Medulla oblongata (tissue), 1 donor: ENCODE measurements around the gene ASTN1.
"Not testable (repeated sequence)": the region's sequence is repeated elsewhere in the genome, so short reads cannot be mapped to it uniquely, and the experiment has no call there.

ENCODE experiments used
- DNase-seq: peaks from one replicate; pipeline ENCODE4 v3.0.0-alpha.2; 2015; ENCODE audit errors: extremely low spot score

ASTN1 gene

DNA sequence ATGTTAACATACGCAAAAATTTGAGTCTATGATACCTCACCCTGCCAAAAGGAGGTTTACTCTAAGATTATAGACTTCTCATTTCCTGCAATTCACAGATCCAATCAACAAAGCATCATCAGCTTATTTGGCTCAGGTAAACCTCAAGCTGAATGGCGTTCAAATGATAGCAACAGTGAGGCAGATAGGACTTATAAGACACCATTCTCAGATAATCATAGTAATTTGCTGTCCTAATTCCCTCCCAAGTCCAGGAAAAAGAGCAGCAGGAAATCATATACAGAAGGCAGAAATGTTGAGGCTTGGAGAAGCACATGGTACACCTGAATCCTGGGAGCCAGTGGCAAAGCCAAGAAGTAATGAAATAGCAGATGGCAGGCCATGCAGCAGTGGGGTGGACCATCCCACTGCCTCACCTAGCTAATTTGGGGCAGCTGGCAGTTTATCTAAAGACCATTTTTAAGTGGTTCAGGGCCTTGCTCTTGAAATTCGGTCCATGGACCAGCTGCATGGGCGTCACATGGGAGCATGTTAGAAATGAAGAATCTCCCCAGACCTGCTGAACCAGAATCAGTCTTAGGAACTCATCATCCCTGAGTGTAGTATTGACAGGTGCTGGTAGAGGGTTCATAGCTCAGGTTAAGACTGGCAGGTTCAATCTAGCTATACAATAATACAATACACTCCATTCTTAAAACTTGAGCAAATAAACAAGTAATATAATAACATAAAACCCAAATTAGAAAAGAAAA is 57.7 kb downstream of the ASTN1 start:
- no peak for DNase-seq

DNA sequence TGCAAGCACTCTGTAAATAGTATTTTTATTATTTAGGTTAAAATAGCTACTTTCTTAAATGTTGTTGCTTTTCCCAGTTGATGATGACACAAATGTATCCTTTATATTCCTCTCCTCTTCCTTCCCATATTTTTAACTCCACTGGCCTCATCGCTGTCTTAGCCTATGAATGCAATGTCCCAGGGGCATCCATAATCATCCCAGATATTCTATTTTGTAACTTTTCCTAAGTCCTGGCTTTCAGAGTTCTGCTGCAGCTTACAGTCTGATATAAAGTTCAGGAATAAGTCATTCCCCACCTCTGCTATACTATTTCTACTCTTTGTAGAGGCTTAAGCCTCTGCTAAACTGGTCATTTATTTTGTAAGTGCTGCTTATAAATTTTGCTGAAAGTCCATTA is 58.3 kb downstream of the ASTN1 start:
- DNase-seq = no peak

DNA sequence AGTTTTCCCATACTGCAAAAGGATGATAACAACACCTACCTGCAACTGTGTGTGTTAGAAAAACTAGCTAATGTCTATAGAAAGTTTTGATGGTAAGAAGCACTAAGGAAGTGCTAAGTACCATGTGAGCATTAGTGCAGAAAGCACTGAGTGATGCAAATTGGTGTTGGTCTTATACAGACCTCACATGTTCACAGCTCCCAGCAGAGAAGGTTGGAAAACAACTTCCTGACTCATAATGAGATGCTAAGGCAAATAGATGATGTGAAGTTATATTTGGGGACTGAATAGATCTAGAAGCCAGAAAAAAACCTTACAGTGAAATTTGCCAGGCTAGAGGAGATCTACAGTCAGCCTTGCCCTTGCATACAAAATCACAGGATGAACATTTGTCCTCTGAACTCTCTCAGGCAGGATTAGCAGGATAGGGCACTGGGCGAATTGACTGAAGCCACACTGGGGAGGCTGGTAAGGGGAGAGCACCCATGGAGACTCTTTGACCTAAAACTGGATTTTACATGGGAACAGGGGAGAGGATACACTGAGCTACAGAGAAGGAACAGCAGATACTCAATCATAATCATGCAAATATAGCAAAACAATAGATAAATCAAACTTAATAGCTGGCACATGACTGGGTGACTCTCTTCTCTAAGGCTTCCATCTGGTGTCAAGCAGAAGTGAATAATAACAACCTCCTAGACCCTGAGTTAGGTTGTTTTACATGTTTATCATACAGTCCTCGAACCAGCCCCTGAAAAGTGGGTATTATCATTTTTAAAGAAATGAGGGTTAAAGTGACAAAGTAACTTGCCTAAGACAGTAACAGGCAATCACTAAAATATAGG is 61.3 kb downstream of the ASTN1 start:
- DNase-seq = no peak

DNA sequence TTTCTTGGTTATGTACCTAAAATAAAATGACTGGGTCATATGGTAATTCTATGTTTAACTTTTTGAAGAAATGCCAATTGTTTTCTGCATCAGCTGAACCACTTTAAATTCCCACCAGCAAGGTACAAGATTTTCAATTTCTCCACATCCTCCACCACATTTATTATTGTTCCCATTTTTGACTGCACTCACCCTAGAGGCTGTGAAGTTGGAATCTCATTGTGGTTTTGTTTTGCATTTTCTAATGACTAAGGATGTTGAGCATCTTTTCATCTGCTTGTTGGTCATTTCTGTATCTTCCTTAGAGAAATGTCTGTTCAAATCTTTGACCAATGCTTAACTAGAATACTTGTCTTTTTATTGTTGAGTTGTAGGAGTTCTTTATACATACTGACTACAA is 72.5 kb downstream of the ASTN1 start:
- DNase-seq = no peak

DNA sequence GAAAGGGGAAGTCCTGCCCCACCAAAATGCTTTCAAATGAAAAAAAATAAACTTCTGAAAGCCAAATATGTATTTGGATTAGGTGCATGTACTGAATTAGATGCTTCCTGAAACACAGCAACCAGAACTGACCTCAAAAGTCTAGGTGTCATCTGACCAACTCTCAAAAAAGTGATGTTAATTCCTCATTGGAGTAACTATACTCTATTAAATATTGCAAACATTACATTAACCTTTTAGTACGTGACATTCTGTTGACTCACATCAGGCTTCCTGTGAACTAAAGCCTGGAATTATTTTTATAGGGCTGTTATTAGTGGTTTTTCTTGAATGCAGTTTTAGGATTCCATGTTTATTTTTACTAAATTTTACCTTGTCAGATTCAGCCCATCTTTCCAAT is 73.5 kb downstream of the ASTN1 start:
- DNase-seq = no peak

DNA sequence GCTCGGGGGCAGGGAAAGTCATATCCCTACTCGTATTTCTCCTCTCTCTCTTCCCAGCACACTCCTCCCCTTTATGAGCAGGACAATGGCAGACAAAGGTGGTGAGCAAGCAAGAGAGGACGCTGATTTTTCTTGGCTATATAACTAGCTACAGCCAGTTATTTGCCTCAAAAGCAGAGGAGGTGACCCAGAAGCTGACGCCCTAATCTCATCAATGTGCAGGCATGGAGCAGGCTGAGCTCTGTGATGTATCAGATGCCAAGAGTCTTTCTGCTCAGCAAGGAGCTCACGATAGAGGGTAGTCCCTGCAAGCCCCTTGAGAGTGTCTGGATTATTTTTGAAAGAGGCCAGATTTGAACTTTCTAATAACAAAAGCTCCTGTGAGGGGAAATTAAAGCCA is 75.5 kb downstream of the ASTN1 start:
- DNase-seq = no peak

DNA sequence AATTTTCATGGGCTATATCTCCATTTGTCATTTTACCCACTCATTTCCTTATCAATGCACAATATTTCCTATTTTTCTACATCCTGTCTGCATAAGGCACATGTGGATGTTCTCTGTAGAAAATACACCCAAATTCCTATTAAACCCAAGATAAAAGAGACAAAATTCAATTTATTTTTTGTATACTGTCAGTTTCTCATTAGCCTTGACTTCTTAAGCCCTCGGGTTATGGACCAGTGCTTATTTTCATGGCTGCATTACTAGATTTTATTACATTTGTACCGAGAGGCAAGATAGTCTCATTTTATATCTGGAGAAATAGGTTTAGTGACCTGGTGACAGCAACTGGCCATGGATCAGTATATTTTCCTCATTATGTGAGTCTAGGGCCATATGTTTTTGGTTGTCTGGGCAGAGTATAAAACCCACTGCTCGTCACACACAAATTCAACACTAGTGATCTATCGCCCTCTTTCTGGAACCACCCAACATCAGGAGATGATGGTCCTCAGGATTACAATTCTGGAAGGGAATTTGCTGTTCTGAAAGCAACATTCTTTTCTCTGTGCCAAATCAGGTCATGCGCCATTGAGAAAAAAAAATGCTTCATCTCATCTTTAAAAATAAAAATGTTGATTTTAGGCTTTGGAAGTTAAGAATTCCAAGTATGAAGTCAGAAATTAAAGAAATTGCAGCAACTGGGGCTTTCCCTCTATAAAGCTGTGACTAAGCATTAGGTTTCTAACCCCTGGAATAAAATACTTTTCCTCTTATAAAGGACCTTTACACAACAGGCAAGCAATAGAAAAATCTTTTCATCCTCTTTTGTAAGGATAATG is 81.4 kb downstream of the ASTN1 start:
- no peak for DNase-seq

DNA sequence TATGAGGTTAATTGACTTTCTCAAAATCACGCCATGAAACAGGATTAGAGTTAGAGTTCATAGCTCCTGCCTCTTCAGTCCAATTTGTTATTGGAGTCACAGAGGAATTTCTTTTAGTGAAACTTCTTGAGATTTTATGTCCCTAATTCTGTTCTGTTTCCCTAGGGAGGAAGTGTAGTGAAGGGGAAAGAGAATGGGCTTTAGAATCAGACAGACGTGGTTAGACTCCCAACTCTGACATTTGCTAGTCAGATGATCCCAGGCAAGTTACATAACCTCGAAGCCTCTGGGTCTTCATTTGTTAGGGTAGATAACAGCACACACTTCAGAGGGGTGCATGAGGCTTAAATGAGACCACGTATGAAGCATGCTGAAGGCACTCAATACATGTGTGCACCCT is 83.9 kb downstream of the ASTN1 start:
- peak; percentile 77 for DNase-seq

DNA sequence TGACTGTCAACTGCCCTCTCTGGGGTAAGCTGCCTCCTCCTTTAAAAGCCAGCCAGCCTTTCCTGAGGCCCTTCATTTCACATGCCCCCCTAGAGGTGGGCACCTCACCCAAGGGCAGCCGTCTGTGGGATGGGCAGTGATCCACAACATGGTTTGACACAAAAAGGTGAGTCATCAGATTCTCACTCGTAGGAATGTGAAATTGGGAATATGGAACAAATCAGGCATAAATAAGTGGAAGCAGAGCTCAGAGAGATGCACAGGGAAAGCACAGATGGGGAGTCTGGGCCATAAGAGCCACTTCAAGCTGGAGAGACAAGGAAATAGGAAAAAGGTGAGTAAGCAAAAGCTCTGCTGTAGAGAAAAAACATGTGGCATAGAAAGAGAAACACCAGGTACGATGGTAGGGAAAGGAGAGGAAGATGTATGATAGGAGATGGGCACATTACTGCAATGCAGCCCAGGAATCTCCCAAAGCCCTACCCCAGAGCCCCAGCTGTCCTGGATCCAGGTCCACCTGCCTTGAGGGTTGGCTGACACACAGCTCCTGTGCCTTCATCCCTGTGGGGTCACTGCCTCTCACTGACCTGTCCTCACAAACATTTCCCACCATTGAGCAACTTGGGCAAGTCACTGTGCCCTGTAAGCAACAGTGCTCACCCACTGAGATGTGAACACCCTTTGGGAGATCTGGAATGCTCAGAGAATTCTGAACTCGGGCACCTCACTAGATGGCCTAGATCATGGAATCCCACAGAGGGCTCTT is 86.6 kb downstream of the ASTN1 start:
- DNase-seq = no peak

DNA sequence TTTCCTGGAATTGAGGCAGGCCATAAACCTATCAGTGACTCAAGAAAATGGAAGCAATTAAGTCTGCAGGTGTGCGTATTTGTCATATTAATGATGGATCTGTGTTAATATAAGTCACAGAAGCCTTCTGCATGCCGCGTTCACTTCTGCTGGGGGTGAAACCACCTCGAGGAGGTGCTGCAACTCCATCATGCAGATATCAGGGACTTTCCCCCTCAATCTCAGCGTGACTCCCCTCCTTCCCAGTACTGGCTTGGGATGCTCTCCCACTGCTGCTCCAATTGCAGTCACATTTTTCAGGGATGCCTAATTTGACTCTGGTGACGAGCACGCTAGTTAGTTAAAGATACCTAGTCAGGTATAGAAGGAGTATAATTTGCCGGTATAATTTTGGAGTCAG is 87.5 kb downstream of the ASTN1 start:
- no peak for DNase-seq

DNA sequence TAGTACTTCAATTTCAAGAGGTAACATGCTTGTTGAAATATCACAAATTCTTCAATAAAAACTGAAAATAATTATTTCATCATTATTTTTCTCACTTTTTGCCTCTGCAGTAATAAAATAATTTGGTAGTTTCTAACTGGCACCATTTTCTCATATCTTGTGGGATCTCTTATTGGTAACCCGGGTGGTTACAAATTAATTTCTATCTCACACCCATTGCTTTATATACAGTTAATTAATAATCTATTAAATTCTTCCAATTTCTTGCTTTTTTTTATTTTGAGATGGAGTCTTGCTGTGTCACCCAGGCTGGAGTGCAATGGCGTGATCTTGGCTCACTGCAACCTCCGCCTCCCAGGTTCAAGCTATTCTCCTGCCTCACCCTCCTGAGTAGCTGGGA is 89.7 kb downstream of the ASTN1 start:
- not testable (repeated sequence) for DNase-seq

DNA sequence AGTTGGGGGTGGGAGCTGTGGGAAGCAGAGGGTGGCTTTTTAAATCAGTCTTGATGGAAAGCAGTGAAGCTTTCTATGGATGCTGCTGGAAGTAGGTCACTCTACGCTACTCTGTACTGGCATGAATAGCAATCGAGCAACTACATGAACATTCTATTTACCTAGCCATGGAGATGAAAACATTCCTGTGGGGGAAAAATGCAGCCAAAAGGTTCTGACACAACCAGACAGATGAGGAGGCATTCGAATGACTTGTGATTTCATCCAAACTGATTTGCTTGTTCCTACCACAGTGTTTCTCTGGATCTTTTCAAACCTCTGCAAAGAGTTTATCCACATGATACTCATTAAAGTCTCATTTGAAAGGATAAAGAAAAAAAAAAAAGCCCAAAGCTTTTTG is 95.0 kb downstream of the ASTN1 start:
- peak; percentile 52 for DNase-seq

DNA sequence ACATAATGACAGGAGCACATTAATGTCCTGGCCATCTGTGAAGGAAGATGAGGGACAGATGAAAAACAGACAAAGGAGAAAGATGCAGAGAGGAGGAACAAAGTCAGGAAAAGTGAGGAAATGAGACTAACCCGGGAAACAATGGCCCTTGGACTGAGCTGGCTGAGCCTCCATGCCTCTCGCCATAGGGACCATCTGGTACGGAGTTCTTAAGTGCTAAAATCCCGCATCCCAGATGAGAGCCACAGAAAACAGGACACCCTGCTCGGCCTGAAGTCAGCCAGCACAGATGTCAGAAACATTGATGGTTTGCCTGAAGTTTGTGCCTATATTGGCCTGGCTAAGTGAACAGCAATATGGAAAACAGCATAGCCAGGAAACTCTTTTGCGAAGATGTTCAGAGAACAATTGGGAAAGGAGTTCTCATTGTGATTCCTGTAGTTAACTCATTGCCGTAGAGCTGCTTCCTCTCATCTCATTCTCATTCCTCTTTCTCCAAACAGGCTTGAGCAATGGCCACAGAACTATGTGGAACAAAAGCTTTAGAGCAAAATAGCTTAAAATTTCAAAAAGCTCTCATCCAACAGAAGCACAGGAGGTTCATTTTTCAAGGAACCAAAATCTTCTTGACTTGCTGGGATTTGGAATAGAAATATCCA is 96.6 kb downstream of the ASTN1 start:
- no peak for DNase-seq

DNA sequence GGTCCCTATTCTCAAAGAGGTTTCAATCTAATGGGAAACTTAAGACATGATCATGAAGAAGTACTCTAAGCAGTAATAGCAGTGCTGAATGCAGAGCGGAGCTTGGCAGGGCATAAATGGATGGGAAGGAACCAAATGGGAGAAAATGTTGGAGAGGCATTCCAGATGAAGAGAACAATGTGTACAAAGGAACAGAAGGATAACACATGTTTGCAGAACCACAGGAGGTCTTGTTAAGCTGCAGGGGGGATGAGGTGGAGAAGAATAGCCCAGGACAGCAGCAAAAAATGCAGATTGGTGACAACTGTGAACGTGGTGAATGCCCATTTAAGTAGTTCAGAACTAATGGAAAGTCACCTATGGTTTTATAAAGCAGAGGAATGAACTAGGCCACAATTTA is 99.1 kb downstream of the ASTN1 start:
- DNase-seq = peak; percentile 24

DNA sequence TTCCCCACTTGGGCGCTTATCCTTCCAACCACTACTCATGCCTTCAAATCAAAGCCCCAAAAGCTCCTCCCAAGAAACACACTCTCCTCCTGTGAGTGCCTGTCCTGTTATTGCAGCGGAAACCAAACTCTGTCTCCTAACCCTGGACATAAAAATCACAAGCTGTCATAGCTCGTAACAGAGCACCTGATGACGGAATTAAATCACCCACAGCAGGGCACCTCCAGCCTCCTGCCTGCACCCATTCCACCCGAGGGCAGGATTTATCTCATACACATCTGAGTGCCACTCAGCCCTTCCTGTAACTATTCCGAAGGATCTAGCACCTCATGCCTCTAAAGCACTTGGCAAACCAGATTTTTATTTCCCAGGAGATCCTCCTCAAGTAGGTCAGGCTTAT is 100.9 kb downstream of the ASTN1 start:
- DNase-seq = no peak

DNA sequence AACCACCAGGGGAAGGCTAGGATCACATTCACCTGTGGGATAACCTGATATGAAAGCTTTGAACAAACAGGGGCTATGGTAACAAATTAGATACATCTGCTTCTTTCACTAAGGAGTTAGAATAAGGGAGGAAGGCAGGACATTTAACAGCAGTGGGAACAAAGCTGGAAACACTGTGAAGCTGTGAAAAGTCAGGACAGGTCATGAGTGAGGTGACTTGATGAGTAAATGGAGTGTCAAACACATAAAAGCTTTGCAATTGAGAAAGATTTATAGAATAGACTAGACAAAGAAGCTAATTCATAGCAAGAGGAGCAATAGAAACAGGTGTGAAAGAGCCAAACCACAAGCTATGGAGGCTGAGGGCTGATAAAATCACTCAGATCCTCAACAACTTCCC is 110.0 kb downstream of the ASTN1 start:
- no peak for DNase-seq

DNA sequence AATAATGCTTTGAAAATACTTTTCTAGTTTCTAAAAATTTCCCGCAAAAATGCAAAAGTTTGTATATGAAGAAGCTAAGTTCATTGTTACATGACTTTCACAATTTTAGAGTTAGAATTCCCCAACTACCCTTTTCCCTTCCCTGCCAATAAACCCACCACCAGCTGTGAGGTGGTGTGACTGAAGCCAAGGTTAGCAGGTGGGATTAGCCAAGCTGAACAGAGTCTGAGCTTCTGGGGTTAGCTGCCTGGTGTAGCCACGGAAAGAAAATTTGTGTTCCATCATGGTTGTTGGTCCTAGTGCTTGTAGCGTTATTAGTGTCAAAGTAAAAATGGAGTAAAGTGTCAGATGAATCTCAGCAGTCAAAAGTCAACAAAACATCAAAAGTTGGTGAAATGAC is 110.9 kb downstream of the ASTN1 start:
- DNase-seq = no peak

DNA sequence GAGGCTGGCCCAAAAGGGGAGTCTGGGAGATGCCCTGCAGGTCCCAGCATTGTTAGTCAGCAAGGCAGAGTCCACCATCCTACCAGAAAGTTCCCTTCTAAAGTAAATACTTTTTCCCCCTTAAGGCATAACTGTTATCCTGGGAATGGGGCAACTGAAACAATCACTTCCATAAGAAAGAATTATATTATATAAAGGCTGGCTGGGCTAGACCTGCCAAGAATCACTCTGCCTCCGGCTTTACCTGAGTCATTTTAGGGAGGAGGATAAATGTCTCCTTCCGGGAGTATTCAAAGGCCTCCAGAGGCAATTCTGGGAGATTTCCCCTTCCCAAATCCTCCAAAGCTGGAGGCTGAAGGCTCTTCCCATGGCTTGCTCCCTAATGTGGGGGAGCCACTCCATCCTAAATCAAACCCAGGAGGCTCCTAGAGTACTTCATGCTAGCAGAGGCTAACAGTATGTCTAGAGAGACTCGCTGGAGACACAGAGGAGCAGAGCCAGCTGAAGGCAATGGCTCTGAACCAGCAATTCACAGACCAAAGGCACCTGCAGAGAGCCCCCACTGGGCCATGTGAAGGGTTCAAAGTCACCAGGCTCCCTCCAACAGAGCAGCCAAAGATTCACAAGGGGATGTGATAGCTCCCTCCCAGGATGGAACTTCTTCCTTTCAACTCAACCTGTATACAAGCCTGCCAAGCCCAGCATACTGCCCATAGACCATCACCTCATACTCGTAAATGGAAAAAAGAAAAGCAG is 116.0 kb downstream of the ASTN1 start:
- DNase-seq = no peak

DNA sequence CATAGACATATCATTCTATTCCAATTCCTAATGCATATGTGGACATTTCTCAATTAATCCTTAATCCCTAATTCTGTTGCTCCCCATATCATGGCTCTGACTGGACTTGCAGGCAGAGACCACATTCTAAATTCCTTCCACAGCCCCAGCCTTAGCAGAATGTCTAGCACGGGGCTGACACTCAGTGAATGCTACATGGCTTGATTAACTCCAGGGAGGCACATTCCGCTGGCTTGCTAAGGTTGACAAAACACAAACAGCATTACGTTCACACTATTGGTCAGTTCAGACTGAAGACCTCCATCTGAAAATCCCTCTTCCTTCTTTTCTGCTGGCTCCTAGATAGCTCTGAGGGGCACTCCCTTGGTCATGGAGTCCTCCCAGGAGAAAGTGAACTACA is 119.4 kb downstream of the ASTN1 start:
- no peak for DNase-seq

DNA sequence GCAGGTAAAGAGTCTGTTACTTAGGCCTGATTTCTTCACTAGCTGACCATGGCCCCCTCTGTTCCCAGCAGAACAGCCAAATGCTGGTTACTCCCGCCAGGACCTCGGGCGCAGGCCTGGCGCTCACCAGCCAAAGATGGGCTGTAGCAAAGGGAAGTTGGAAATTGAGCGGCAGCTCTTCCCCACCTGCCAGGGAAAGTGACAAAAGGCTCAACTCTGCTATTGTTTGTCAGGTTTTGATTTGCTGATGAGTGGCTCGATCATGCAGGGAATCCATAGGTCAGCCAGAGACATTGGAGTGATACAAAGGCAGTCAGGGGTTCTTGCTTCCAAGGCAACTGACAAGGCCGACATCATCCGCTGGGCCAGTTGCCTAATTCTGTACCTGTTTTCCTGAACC is 120.1 kb downstream of the ASTN1 start:
- no peak for DNase-seq
